ENCODE results near the gene CFAP74.

GRCh38 chr1:2043886-2044285 lies 40.3 kb upstream of the CFAP74 start:
- TF ChIP-seq ZBTB44 (tag by site-specific recombination; IDR thresholded peaks at IDR 0.05) (no peak), ZNF404 (tag by site-specific recombination; IDR thresholded peaks at IDR 0.05) (no peak), ZNF114 (tag by site-specific recombination; IDR thresholded peaks at IDR 0.05) (no peak), ZNF37A (tag by site-specific recombination; IDR thresholded peaks at IDR 0.05) (no peak)
- TF ChIP-seq, protein P1, sequence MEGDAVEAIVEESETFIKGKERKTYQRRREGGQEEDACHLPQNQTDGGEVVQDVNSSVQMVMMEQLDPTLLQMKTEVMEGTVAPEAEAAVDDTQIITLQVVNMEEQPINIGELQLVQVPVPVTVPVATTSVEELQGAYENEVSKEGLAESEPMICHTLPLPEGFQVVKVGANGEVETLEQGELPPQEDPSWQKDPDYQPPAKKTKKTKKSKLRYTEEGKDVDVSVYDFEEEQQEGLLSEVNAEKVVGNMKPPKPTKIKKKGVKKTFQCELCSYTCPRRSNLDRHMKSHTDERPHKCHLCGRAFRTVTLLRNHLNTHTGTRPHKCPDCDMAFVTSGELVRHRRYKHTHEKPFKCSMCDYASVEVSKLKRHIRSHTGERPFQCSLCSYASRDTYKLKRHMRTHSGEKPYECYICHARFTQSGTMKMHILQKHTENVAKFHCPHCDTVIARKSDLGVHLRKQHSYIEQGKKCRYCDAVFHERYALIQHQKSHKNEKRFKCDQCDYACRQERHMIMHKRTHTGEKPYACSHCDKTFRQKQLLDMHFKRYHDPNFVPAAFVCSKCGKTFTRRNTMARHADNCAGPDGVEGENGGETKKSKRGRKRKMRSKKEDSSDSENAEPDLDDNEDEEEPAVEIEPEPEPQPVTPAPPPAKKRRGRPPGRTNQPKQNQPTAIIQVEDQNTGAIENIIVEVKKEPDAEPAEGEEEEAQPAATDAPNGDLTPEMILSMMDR (tag by site-specific recombination; IDR thresholded peaks at IDR 0.05): no peak
